H9 (cell line): ENCODE data around the gene CDS2. TPM values are rescaled to one million over a fixed set of nuclear protein-coding genes. Genes with fewer than 3 reads are reported as not detected.

Source experiments
- DNase-seq: peaks from one replicate; pipeline ENCODE4 v3.0.0-alpha.2; 2017
- H2AFZ ChIP-seq: one replicate; pipeline ENCODE4 v1.6.1; 2013; ENCODE audit warnings: mild to moderate bottlenecking, low read length, control low read depth, moderate library complexity
- H2AK5ac ChIP-seq: 2 replicates; pipeline ENCODE4 v1.6.1; 2013; ENCODE audit warnings: low read length, control low read depth, mixed read lengths; ENCODE audit not compliant: insufficient read length
- H2BK120ac ChIP-seq: one replicate; pipeline ENCODE4 v1.6.1; 2013; ENCODE audit warnings: low read depth, mild to moderate bottlenecking, low read length, control low read depth, inconsistent platforms; ENCODE audit not compliant: poor library complexity, severe bottlenecking
- H2BK12ac ChIP-seq: 2 replicates; pipeline ENCODE4 v1.6.1; 2013; ENCODE audit warnings: low read length, control low read depth, mixed read lengths, low read depth; ENCODE audit not compliant: insufficient read length
- H2BK15ac ChIP-seq: 2 replicates; pipeline ENCODE4 v1.6.1; 2013; ENCODE audit warnings: low read depth, low read length, control low read depth
- H2BK20ac ChIP-seq: one replicate; pipeline ENCODE4 v1.6.1; 2013; ENCODE audit warnings: low read depth, mild to moderate bottlenecking, low read length, control low read depth, inconsistent platforms; ENCODE audit not compliant: poor library complexity, severe bottlenecking
- H2BK5ac ChIP-seq: 2 replicates; pipeline ENCODE4 v1.6.1; 2013; ENCODE audit warnings: low read length, control low read depth, mixed read lengths; ENCODE audit not compliant: insufficient read length
- H3K14ac ChIP-seq: 2 replicates; pipeline ENCODE4 v1.6.1; 2013; ENCODE audit warnings: low read length, control low read depth; ENCODE audit not compliant: insufficient read depth
- H3K18ac ChIP-seq: 2 replicates; pipeline ENCODE4 v1.6.1; 2013; ENCODE audit warnings: low read depth, mild to moderate bottlenecking, mixed read lengths, low read length, control low read depth; ENCODE audit not compliant: insufficient read length
- H3K23ac ChIP-seq: 2 replicates; pipeline ENCODE4 v1.6.1; 2013; ENCODE audit warnings: low read length, control low read depth, mixed read lengths, low read depth; ENCODE audit not compliant: insufficient read length
- H3K23me2 ChIP-seq: 2 replicates; pipeline ENCODE4 v1.6.1; 2013; ENCODE audit warnings: low read depth, mild to moderate bottlenecking, mixed read lengths, low read length, control low read depth; ENCODE audit not compliant: insufficient read length, poor library complexity, severe bottlenecking
- H3K27ac ChIP-seq: 2 replicates; pipeline ENCODE4 v1.5.1; 2013; ENCODE audit warnings: low read length, control low read depth, mixed read lengths, low read depth; ENCODE audit not compliant: insufficient read length
- H3K27me3 ChIP-seq: 2 replicates; pipeline ENCODE4 v1.6.1; 2013; ENCODE audit warnings: low read length, control low read depth, inconsistent platforms; ENCODE audit not compliant: insufficient read depth
- H3K4ac ChIP-seq: 2 replicates; pipeline ENCODE4 v1.6.1; 2013; ENCODE audit warnings: low read depth, mild to moderate bottlenecking, control low read depth, inconsistent platforms, low read length, moderate library complexity
- H3K4me1 ChIP-seq: 2 replicates; pipeline ENCODE4 v1.6.1; 2013; ENCODE audit warnings: low read length, control low read depth, inconsistent platforms; ENCODE audit not compliant: insufficient read depth
- H3K4me2 ChIP-seq: 2 replicates; pipeline ENCODE4 v1.6.1; 2013; ENCODE audit warnings: low read length, control low read depth, mixed read lengths; ENCODE audit not compliant: insufficient read length, insufficient read depth
- H3K56ac ChIP-seq: 2 replicates; pipeline ENCODE4 v1.6.1; 2013; ENCODE audit warnings: low read depth, mild to moderate bottlenecking, mixed read lengths, low read length, control low read depth; ENCODE audit not compliant: insufficient read length
- H3K79me1 ChIP-seq: 2 replicates; pipeline ENCODE4 v1.6.1; 2013; ENCODE audit warnings: low read depth, mild to moderate bottlenecking, moderate library complexity, low read length, control low read depth, inconsistent platforms; ENCODE audit not compliant: insufficient read depth, poor library complexity, severe bottlenecking
- H3K79me2 ChIP-seq: 2 replicates; pipeline ENCODE4 v1.6.1; 2013; ENCODE audit warnings: low read length, control low read depth, inconsistent platforms; ENCODE audit not compliant: insufficient read depth
- H3K9ac ChIP-seq: 2 replicates; pipeline ENCODE4 v1.6.1; 2013; ENCODE audit warnings: low read length, control low read depth, mixed read lengths; ENCODE audit not compliant: insufficient read length; ENCODE audit errors: extremely low read depth
- H3K9me3 ChIP-seq: one replicate; pipeline ENCODE4 v1.6.1; 2013; ENCODE audit warnings: low read depth, low read length, inconsistent platforms; ENCODE audit not compliant: control insufficient read depth
- H3T11ph ChIP-seq: one replicate; pipeline ENCODE4 v1.6.1; 2013; ENCODE audit warnings: mild to moderate bottlenecking, low read length, control low read depth, inconsistent platforms
- H4K20me1 ChIP-seq: one replicate; pipeline ENCODE4 v1.6.1; 2013; ENCODE audit not compliant: control insufficient read depth, insufficient read length, insufficient read depth
- H4K5ac ChIP-seq: 2 replicates; pipeline ENCODE4 v1.6.1; 2013; ENCODE audit warnings: low read depth, mild to moderate bottlenecking, mixed read lengths, low read length, control low read depth; ENCODE audit not compliant: insufficient read length
- H4K8ac ChIP-seq: replicated peaks from 2 replicates; pipeline ENCODE4 v1.6.1; 2013; ENCODE audit warnings: low read length, control low read depth, mixed read lengths, low read depth; ENCODE audit not compliant: insufficient read length
- H4K91ac ChIP-seq: 2 replicates; pipeline ENCODE4 v1.6.1; 2013; ENCODE audit warnings: low read depth, mild to moderate bottlenecking, moderate library complexity, mixed read lengths, low read length, control low read depth; ENCODE audit not compliant: insufficient read length
- H3K27ac Mint-ChIP-seq, 3 experiments: 2 replicates in 2 of 3; 3 replicates in 1 of 3; pipeline ENCODE4 v1.8.0; 2020 to 2021; ENCODE audit warnings: mixed read lengths in 3 of 3, mild to moderate bottlenecking in 1 of 3, moderate library complexity in 1 of 3
- H3K27me3 Mint-ChIP-seq: 2 replicates; pipeline ENCODE4 v1.8.0; 2021; ENCODE audit warnings: low read depth, mild to moderate bottlenecking, moderate library complexity, mixed read lengths
- H3K36me3 Mint-ChIP-seq, 3 experiments: 2 replicates in 2 of 3; 3 replicates in 1 of 3; pipeline ENCODE4 v1.8.0; 2020 to 2021; ENCODE audit warnings: low read depth in 3 of 3, mixed read lengths in 3 of 3; ENCODE audit not compliant: insufficient read depth in 1 of 3
- H3K4me1 Mint-ChIP-seq, 2 experiments: 2 replicates each; pipeline ENCODE4 v1.8.0; 2020; ENCODE audit warnings: mixed read lengths in 2 of 2
- H3K4me3 Mint-ChIP-seq, 2 experiments: 2 replicates in 1 of 2; 3 replicates in 1 of 2; pipeline ENCODE4 v1.8.0; 2020 to 2021; ENCODE audit warnings: mild to moderate bottlenecking in 2 of 2, mixed read lengths in 2 of 2, moderate library complexity in 1 of 2
- H3K9me3 Mint-ChIP-seq, 2 experiments: 2 replicates in 1 of 2; 3 replicates in 1 of 2; pipeline ENCODE4 v1.8.0; 2020; ENCODE audit warnings: mild to moderate bottlenecking in 2 of 2, mixed read lengths in 2 of 2, moderate library complexity in 1 of 2
- WGBS: extraction: QIAGEN DNeasy Blood & Tissue Kit; methylation state at CpG from one replicate; pipeline ENCODE4 v1.1.7; 2013; ENCODE audit warnings: missing lambda C conversion rate, low lambda C conversion rate, mixed read lengths; ENCODE audit not compliant: insufficient read length; ENCODE audit errors: extremely low coverage; 5-methylcytosine and 5-hydroxymethylcytosine counted together
- total RNA-seq: library from RNA; stranded (reverse); gene quantifications from 2 replicates; pipeline ENCODE4 v1.2.1, GENCODE V29; 2021
- TF ChIP-seq, protein P1 (sequence below): fragments of 200-600 bp; sonication (generic); conservative IDR thresholded peaks from 3 replicates; pipeline ENCODE4 v1.8.0; 2021; ENCODE audit warnings: antibody characterized with exemption, mild to moderate bottlenecking

Gene CDS2
- total RNA-seq, 1 experiment from 2014 or later = 63.2 TPM

DNA sequence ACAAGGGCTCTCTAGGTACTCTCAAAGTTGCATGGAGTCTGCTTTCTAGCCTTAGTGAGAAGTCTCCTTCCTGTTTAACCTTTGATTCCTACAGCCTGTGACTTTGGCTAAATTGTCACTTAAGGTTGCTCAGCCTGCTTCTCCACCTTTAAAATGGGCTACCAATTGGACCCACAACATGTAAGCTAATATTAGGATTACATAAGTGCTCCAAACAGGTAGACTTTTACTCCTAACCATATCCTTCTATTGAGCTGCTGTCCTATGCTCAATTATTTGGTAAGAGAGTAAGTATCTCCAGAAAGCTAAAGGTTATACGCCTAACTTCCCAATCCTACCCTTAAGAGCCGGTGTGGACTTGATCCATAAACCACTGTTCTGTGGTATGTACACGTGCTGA lies 9.9 kb upstream of the CDS2 start:
- Histone ChIP-seq H4K8ac (no peak overlapping the region), H3K23me2 (peaks cover 16% of the 10 kb centered on the region), H2BK5ac (no peak overlapping the region), H3K27me3 (no peaks in the 10 kb centered on the region), H3K27ac (no peak overlapping the region), H4K20me1 (no peaks in the 10 kb centered on the region), H3K79me2 (peaks cover 25% of the 10 kb centered on the region; the same call in 1 of the 2 replicates), H2BK120ac (no peak overlapping the region), H3K18ac (no peak overlapping the region), H2AK5ac (no peak overlapping the region), H3K9ac (peak overlapping the region; percentile 0), H3K4me1 (no peaks in the 10 kb centered on the region), H2BK15ac (no peak overlapping the region), H4K91ac (no peak overlapping the region), H3K56ac (no peak overlapping the region), H3K4me2 (peak overlapping the region; percentile 74), H3K14ac (no peak overlapping the region), H3K4ac (no peak overlapping the region), H4K5ac (no peak overlapping the region), H3K23ac (no peak overlapping the region), H3K9me3 (no peaks in the 10 kb centered on the region), H2AFZ (no peak overlapping the region), H3K79me1 (no peaks in the 10 kb centered on the region), H2BK12ac (no peak overlapping the region), H2BK20ac (no peak overlapping the region), H3T11ph (no peak overlapping the region)
- Mint-ChIP-seq H3K4me3 (peak overlapping the region; percentile 98; a peak in 3 of 5 replicates), H3K36me3 (peaks cover 37 to 58% (median 50%) of the 10 kb centered on the region in 3 experiments), H3K9me3 (no peaks in the 10 kb centered on the region; a peak in 1 of 5 replicates), H3K27me3 (no peaks in the 10 kb centered on the region; the same call in 1 of the 2 replicates), H3K4me1 (peaks cover 28 to 40% of the 10 kb centered on the region in 2 experiments), H3K27ac (0 out of 7 replicates have a peak overlapping the region, but pooled peaks of 1 of the 3 experiments have one; percentile 32)
- WGBS = no CpG with 5 or more reads among the region's 3 CpGs
- TF ChIP-seq, protein P1, sequence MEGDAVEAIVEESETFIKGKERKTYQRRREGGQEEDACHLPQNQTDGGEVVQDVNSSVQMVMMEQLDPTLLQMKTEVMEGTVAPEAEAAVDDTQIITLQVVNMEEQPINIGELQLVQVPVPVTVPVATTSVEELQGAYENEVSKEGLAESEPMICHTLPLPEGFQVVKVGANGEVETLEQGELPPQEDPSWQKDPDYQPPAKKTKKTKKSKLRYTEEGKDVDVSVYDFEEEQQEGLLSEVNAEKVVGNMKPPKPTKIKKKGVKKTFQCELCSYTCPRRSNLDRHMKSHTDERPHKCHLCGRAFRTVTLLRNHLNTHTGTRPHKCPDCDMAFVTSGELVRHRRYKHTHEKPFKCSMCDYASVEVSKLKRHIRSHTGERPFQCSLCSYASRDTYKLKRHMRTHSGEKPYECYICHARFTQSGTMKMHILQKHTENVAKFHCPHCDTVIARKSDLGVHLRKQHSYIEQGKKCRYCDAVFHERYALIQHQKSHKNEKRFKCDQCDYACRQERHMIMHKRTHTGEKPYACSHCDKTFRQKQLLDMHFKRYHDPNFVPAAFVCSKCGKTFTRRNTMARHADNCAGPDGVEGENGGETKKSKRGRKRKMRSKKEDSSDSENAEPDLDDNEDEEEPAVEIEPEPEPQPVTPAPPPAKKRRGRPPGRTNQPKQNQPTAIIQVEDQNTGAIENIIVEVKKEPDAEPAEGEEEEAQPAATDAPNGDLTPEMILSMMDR = no peak
- no peak for DNase-seq
